HG03060 (cell line): ENCODE data around the gene KCNJ9.
A peak's percentile ranks its signal among the peaks of the same experiment; 100 is the strongest.

Source experiments
- ATAC-seq: cut with Tn5 transposase; IDR thresholded peaks from one replicate; pipeline ENCODE4 v1.9.1; 2021; ENCODE audit warnings: low read depth, moderate number of reproducible peaks; ENCODE audit not compliant: unreplicated experiment

The KCNJ9 gene

DNA sequence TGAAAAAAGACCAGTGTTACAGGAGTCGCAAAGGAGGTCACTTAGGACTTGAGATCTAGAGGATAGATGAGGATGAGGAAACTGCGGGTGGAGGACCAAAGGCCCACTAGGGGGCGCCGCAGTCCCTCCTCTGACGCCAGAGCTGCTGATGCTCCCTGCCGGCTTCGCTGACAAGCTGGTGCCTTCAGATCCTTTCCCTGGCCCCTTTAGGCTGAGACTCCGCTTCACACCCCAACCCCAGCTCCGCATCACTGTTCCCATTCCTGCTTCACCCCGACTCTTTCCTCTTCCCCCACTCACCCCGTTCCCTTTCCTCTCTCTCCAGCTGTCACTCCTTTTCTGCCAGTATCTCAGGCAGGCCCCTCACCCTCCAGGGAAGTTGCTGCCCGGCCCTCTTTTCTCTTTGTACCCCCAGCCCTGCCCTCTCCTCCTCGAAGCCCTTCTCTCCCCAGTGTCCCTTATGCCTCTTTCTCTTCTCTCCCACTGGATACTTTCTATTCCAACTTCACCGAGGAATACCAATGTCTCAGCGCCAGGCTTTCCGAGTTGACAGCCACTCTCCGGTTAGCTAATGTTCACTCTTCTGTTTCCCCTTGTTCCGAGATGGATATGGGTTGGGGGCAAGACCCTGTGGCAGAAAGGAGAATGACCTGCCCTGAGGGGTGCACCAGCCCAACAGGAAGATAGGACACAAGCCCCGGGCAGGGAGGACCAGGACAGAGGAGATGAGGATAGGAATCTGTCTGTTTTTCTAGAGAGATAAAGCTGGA is 4.5 kb downstream of the KCNJ9 start:
- no peak for ATAC-seq

DNA sequence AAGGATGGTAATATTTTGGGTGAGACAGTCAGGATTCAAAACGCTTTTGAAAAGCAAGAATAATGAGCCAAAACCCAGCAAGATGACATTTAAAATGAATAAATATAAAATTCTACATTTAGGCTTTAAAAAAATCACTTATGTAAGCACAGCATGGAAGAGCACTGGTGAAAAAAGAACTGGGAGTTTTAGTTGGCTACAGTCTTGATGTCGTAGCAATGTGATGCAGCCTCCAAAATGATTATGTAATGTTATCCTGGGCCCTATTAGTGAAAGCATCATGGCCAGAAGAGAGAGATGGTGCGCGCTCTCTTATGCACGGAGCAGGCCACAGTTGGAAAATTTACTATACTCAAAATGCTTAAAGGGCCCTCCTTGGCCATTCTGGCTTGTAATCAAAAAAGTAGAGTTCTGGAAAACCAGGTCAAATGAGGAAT is 5.1 kb downstream of the KCNJ9 start:
- ATAC-seq = no peak

- no peak for ATAC-seq
Measured at GRCh38 chr1:160087118-160087662, 5.9 kb downstream of the KCNJ9 start.

GRCh38 chr1:160089883-160090282 is 8.5 kb downstream of the KCNJ9 start:
- no peak for ATAC-seq

- no peak for ATAC-seq
Measured at GRCh38 chr1:160090760-160091159, 9.4 kb downstream of the KCNJ9 start.

DNA sequence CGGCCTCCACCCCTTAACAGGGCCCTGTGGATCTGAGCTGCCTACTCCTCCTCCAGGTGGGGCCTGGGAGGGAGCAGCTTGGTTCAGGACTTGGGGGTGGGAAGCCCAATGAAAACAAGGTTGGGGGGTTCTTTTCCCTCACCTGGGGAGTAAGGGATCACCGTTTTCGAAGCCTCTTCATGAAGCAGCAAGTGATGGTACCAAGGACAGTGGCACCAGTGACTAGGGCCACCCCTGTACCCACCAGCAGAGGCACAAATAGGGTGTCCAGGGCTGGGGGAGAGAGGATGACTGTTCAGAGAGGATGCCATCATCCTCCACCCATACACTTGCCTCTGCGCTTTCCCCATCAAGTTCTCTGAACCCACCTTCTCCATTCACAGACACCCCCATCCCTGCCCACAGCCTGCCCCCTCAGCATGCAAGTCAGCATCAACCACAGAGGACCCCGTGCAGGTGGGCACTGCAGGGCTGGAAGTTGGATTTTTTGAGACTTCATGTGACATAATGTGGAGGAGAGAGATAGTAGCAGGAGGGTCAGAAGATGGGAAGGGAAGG is 10.4 kb downstream of the KCNJ9 start:
- no peak for ATAC-seq

DNA sequence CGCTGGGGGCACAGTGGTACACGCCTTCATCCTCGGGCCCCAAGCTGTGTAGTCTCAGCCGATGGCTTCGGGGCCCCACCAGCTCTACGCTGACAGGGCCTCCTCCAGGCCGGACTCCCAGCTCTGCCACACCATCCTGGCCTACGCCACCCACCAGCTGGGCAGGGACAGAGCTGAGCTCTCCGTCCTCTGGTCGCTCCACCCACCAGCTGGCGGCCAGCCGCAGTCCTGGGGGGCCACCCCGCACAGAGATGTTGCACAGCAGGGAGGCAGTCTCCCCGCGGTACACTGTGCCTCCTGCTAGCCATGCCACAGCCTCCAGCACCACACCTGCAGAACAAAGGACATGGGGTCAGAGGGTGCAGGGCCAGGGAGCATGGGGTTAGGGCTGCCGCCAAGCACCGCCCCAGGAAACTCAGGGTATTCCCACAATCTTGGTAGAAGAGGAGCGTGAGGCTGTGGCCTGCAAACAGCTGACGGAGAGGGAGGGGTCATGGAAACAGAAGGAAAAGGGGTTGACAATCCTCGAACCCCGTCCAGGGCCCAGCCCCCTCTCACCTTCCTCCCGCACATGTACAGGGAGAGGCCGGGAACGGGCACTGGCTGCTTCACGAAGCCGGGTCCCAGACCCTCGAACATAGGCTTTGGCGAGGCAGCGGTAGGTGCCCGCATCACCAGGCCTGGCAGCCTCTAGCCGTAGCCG is 11.2 kb downstream of the KCNJ9 start:
- ATAC-seq = no peak

DNA sequence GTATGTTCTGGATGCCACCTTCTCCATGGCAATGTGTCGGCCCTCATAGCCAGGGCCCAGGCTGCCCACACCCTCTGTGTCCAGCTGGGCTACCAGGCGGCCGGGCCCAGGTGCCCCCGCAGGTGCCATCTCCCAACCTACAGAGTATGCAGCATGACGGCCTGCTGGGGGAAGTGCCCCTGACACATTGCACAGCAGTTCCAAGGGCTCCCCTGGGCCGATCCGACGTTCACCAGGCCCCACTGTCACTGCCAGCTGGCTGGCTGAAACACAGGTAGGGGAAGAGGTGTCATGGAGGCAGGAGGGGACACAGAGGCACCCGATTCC is 11.7 kb downstream of the KCNJ9 start:
- no peak for ATAC-seq

GRCh38 chr1:160093624-160094290 is 12.4 kb downstream of the KCNJ9 start:
- ATAC-seq = no peak

- ATAC-seq = no peak
Measured at GRCh38 chr1:160094291-160094625, 12.9 kb downstream of the KCNJ9 start.

- ATAC-seq = no peak
Measured at GRCh38 chr1:160094806-160095205, 13.5 kb downstream of the KCNJ9 start.

DNA sequence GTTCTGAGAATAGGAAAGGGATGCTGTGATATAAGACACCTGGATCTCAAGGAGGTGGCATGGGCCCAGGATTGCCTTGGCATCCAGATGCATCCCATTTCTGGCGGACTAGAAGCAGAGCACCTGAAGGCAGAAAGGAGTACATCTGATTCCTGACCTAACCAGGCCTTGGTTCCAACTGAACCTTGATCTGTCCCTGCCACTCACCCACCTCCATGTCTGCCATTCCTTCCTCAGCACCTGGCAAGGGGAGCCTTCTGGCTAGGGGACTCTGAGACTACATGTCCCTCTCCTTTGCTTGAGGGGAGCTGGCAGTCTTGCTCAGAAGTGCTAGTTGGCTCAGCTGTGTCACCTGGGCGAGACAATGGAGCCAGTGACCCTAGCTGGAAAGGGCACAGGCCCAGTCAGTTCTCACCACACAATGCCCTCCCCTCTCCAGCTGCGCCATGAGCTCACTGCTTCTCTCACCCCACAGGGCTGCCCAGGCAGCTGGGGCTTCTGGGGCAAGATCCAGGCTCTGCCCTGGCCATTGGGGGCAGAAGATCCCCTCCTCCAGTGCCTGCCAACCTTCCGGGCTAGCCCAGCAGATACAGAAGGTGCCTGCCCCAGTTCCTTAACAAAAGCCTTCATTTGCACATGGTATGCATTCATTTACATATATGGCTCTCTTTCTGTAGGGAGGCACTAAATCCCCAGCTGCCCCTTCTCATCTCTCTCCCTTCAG is 14.2 kb downstream of the KCNJ9 start:
- no peak for ATAC-seq

GRCh38 chr1:160096274-160097116 is 15.2 kb downstream of the KCNJ9 start:
- ATAC-seq = no peak

DNA sequence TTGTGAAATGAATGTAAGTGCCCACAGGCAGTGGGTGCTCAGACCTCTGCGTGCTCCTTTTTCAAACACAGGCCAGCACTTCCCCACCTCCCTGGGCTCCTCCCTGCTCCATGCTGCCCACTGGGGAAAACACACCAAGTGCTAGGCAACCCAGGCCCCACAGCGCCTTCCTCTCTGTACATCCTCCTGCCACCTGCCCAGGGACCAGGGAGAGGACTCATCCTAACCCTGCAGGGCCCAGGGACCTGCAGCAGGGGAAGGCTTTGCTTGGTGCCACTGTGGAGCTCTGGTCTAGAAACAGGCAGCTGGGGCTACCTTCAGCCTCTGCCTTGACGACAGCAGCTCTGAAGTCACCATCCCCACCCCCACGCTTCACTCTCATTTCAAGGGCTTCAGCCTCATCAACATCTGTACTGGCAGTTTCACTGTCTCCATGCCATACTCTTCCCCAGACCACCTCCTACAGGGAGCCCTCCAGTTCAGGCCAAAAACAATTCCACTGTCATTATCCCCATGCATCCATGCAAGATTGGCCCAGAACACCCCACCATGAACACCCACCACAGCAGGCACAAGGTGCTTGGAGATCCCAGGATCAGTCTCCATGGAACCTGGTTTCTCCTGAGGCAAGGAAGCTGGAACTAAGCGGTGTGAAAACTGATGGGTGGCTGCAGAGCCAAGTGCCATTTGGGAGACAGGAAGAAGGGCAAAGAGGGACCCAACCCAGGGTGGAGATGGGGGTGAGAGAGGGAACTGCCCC is 16.0 kb downstream of the KCNJ9 start:
- ATAC-seq = no peak

GRCh38 chr1:160097911-160098851 is 16.8 kb downstream of the KCNJ9 start, which contains the start of gene IGSF8:
IGSF8 (minus strand) TSS chr1:160098619; CDS start chr1:160098472, 147 bp downstream.
- ATAC-seq = no peak

- peak; percentile 70 for ATAC-seq
Measured at GRCh38 chr1:160098852-160099561, 17.7 kb downstream of the KCNJ9 start.

DNA sequence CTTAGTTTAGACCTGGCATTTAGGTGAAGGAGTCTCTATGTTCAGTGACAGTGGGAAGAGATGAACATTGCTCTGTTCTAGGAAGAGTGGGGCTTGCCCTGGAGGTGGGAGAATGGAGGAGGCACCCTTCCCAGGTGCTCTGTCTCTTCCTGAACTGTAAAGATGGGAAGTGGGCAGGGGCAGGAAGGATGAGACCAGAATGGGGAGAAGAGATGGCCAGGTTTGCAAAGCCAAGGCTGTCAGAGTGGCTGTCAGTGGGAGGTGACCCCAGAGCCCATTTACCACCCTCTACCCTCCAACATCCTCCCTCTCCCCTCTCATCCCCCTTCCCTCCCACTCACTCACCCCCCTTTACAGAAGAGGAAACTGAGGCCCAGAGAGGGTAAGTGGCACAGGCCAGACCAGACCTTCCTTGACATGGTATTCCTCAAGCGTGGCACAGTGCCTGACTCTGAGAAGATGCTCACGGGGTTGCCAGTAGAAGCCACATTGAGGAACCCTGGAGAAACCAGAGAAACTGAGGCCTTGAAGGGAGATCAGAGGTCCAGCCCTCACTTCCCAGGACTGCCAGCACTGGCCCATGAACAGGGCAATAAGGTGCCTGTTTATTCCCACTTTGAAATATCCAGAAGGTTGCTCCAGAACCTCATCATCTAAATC is 18.5 kb downstream of the KCNJ9 start:
- ATAC-seq = no peak
